ENCODE measurements around the gene FAM107A.

Gene FAM107A

GRCh38 chr3:58566398-58567250 lies 10.6 kb downstream of the FAM107A start:
- DNase-seq, result no peak

- DNase-seq, result no peak
These were observed 11.4 kb downstream of the FAM107A start for GRCh38 chr3:58565621-58566397.

- DNase-seq, result no peak
These were observed 12.6 kb downstream of the FAM107A start for GRCh38 chr3:58564456-58565160.

- no peak for DNase-seq
These were observed 13.1 kb downstream of the FAM107A start for GRCh38 chr3:58564054-58564453.

GRCh38 chr3:58563386-58564035 lies 13.7 kb downstream of the FAM107A start:
- DNase-seq, result no peak

GRCh38 chr3:58562498-58562897 lies 14.7 kb downstream of the FAM107A start:
- DNase-seq, result no peak

- DNase-seq, result no peak
These were observed 16.4 kb downstream of the FAM107A start for GRCh38 chr3:58560771-58561311.

- no peak for DNase-seq
These were observed 17.6 kb downstream of the FAM107A start for GRCh38 chr3:58559586-58559985.

- no peak for DNase-seq
These were observed 19.7 kb downstream of the FAM107A start for GRCh38 chr3:58557491-58557890.

- no peak for DNase-seq
These were observed 20.4 kb downstream of the FAM107A start for GRCh38 chr3:58556761-58557221.

- DNase-seq, result no peak
These were observed 21.2 kb downstream of the FAM107A start for GRCh38 chr3:58556001-58556400.

GRCh38 chr3:58555203-58555602 lies 22.0 kb downstream of the FAM107A start:
- DNase-seq, result no peak

- no peak for DNase-seq
These were observed 24.2 kb downstream of the FAM107A start for GRCh38 chr3:58553003-58553402.

- no peak for DNase-seq
These were observed 25.5 kb downstream of the FAM107A start for GRCh38 chr3:58551636-58552180.

- DNase-seq, result no peak
These were observed 32.6 kb downstream of the FAM107A start for GRCh38 chr3:58544541-58544940.

GRCh38 chr3:58540176-58540858 lies 36.9 kb downstream of the FAM107A start:
- no peak for DNase-seq

- DNase-seq, result no peak
These were observed 37.6 kb downstream of the FAM107A start for GRCh38 chr3:58539626-58540025.

- DNase-seq, result no peak
These were observed 39.5 kb downstream of the FAM107A start for GRCh38 chr3:58537412-58538301.

- DNase-seq, result no peak
These were observed 40.4 kb downstream of the FAM107A start, which contains the start of gene ACOX2 for GRCh38 chr3:58536501-58537411. Gene ACOX2, minus strand, starts transcription at chr3:58537190. Its CDS starts 2,084 bp downstream, at chr3:58535106.

All from activated CD4-positive, CD25-positive, alpha-beta regulatory T cell (primary cell).